GM21786 (cell line): ENCODE measurements around the gene TNPO2.

ENCODE experiments used
- ATAC-seq: cut with Tn5 transposase; IDR thresholded peaks from one replicate; pipeline ENCODE4 v1.9.1; 2021; ENCODE audit not compliant: unreplicated experiment

TNPO2 gene

DNA sequence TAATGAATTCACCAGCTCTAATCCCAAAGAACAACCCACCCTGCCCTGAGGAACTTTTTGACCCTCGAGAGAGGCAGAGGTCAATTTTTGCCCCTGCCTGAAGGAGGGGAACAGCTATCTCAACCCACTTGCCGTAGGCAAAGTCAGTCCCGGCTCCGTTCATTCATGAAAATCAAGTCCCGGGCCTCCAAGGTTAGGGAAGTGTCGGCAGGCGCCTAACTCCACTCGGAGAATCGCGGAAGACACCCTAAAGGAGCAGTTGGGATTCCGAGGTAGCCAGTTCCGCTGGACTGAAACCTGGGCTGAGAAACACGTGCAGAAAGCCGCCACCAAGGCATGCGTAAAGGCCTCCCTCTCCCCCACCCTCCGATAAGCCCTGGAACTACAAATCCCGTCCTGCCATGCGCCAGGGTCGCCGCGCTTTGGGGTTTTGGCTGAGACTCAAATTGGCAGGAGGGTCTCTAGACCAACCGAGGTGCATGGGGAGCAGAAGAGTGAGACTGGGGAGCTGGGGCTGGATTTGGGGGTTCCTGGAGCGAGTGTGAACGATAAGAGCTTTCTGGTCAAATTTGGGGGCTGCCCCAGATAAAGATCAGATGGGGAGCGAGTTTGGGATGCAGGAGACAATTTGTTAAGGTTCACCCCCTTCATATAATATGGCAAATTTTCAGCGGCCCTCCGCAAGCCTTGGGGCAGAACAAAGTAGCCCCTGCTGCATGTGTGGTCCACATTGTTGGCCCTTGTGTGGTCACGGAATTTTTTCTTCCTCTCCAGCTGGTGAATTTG lies at the start of gene TNPO2:
TSS of gene TNPO2 (minus strand) at position 292 of the 786 bp plus-strand sequence. CDS start 2,955 bp downstream, outside the sequence.
- ATAC-seq: no peak

DNA sequence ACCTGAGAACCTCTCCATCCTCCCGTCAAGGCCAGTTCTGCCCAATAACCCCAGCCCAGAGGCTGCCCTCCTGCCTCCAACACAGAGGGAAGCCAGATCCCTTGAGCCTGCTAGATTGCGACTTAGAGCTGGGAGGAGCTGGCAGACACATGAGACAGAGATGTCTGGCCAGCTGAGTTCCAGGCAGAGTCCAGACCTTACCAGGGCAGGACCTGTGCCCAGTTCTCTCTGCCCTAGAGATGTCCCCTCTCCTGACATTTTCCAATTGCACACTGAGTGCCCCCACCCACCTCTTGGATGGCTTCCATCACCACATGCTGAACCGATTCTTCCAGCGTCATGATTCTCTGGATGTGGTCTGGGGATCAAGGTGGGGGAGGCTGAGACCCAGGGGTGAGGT lies 48.6 kb upstream of the TNPO2 start:
- no peak for ATAC-seq

DNA sequence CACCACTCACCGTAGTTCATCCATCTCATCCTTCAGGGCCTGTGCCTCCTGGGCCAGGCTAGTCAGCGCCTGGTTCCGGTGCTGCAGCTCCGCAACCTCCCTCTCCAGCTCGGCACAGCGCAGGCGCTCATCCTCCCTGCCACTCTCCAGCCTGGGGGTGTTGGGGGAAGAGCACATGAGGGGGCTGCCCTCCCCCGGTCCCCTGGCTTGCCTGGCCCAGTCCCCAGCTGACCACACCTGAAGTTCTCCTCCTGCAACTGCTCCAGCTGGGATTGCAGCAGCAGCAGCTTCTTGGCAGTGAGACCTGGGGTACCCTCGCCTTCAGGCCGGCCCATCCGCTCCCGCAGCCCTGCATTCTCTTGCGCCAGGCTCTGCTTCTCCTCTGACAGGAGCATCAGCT lies 47.2 kb upstream of the TNPO2 start:
- ATAC-seq: no peak

DNA sequence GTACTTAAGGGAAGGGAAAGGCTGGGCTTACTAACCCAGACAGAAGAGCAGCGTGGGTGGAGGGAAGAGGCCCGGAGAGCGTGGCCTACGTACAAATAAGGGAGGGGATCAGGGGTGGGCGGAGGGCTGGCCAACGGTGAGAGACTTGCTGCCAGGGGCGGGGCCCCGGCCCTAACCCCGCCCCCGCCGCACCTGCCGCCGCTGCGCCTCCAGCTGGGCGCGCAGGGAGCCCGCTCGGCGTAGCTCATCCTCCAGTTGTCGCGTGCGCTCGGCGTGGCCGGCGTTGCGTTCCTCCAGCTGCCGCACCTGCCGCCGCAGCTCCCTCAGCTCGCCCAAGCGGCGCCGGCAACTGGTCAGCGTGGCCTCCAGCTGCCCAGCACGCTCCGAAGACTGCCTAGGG lies 46.0 kb upstream of the TNPO2 start:
- no peak for ATAC-seq

DNA sequence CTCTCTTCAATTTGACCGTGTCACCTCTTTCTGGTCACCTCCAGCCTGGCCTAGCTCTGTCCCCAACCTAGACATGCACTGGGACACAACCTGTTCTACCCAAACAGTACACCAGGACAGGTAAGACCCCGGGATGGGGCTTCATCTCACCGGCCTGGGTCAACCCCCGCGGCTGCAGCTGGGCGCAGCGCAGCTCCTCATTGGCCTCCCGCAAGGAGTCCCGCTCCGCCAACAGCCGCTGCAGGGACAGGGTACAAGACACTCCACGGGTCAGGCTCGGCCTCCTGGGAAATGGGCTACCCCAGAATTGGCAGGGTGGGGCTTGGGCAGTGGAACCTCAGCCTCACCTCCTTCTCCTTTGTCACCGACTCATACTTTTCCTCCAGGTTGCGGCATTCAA lies 43.9 kb upstream of the TNPO2 start:
- no peak for ATAC-seq

DNA sequence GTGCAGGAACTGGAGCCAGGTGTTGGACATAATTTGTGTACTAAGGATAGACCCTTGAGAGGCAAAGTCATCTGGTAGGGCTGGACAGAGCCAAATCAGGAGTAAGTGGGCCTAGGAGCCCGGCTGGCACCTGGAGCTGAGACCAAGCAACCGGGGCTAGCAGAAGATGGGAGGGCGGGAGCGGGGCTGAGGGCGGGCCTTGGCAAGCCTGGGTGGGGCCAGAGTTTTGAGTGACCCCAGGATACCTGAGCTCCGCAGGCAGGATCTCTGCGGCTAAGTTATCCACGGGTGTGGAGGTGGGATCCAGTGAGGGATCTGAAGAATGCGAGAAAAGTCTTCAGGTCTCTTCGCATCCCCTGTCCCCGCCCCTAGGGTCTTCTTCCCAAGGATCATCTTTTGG lies 43.4 kb upstream of the TNPO2 start:
- ATAC-seq: no peak

DNA sequence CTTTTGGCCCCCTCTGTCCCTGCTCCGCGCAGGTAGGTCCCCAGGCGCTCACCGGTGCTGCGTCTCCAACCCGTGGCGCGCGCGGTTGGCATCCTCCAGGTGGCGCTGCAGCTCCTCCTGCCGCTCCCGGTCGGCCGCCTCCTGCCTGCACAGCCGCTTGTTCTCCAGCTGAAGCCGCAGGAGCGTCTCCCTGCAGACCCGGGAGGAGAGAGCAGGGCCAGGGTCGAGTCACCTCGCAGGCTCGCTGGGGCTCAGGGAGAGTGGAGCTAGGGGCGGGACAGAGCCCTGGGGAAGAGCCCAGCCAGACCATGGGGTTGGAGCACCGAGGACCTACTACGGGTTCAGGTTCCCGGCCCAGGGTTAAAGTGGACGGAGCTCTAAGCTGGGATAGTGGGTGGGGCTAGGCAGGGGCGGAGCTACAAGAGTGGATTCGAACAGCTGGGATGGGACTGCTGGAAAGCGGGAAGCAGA lies 42.4 kb upstream of the TNPO2 start:
- no peak for ATAC-seq

DNA sequence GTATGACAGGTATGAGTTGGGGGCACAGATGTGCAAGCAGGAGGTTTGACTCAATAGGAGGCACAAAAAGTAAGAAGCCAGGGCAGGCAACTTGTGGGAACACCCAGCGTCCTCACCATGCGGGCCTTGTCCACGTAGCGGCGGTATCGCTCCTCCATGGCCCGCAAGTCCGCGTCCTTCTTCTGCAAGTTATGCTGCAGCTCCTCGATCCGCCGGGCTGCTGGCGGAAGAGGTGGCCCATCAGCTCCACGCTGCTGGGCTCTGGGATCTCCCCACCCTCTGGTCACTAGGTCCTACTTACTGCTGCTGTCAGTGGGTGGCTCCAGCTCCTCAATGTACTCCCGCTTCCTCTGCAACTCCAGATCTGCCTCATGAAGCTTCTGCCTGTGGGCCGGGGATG lies 41.0 kb upstream of the TNPO2 start:
- ATAC-seq: no peak

DNA sequence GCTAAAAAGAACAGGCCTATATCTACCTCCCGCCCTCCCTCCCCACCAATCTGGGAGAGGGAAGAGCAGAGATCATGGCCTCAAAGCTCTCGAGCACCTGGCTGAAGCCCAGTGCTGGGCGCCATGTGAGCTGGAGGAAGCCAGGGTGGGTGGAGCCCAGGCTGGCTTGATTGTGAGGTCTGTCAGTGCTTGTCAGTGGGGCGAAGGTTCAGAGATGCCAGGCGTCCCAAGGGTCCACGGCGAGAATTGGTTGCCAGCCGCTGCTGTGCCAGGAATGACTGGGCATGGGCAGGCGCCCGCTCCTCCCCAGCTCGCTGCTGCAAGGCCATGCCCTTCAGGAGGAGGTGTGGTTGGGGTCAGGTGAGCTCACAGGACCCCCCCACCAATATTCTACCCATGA lies 39.4 kb upstream of the TNPO2 start:
- ATAC-seq: no peak

DNA sequence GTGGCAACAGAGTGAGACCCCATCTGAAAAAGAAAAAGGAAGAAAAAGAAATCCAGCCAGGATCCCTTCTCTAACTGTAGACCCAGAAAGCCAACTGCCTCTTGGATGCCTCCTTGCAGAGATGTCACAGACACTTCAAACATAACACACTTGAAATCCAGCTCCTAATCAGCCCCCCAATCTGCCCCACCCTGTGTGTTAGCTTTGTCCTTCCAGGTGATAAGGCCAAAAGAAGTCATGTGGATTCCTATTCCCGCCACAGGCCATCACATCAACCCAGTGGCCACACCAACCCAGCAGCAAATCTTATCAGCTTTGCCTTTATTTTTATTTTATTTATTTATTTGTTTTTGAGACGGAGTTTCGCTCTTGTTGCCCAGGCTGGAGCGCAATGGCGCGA lies 36.0 kb upstream of the TNPO2 start:
- no peak for ATAC-seq

DNA sequence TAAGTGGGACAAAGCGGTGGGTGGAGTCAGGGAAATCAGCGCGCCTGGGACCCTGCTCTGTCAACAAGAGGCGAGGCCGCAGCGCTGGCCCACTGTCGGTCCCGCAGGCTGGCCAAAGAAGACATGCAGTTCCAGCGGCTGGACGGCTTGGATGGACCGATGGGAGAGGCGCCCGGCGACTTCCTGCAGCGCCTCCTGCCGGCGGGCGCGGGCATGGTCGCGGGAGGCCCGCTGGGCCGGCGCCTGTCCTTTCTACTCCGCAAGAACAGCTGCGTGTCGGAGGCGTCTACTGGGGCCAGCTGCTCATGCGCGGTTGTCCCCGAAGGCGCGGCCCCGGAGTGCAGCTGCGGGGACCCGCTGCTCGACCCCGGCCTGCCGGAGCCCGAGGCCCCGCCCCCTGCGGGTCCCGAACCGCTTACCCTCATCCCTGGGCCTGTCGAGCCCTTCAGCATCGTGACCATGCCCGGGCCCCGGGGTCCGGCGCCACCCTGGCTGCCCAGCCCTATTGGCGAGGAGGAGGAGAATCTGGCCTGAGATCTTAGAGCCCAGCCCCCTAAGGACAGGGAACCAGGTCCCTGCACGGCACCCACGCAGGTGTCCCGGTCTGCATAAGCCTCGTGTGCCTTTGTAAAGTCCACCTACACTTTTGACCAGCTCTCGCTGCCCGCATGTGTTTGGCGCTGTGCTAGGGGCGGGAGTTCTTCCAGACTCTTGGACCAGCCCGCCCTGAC lies 34.0 kb upstream of the TNPO2 start:
- ATAC-seq: no peak

DNA sequence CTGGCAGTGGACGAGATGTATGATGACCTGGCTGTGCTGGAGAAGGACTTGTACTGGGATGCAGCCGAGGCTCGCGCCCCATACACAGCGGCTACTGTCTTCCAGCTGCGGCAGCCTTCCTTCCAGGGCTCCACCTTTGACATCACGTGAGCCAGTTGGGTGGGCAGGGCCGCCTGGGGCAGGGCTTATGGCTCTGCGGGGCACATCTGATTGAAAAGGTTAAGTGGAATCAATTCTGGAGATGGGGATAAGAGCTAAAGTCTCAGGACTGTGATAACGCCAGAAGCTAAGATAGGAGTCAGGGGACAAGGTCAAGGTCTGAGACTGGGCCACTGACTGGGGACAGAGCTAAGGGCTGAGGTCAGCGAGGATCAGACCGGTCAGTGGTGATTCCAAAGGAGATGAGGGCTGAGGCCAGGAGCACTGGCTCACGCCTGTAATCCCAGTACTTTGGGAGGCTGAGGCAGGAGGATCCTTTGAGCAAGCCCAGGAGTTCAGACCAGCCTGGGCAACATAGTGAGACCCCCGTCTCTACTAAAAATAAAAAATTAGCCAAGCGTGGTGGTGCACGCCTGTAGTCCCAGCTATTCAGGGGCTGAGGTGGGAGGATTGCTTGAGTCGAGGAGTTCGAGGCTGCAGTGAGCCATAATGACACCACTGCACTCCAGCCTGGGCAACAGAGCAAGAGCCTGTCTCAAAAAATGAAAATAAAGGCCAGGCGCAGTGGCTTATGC lies 32.6 kb upstream of the TNPO2 start:
- ATAC-seq: no peak

DNA sequence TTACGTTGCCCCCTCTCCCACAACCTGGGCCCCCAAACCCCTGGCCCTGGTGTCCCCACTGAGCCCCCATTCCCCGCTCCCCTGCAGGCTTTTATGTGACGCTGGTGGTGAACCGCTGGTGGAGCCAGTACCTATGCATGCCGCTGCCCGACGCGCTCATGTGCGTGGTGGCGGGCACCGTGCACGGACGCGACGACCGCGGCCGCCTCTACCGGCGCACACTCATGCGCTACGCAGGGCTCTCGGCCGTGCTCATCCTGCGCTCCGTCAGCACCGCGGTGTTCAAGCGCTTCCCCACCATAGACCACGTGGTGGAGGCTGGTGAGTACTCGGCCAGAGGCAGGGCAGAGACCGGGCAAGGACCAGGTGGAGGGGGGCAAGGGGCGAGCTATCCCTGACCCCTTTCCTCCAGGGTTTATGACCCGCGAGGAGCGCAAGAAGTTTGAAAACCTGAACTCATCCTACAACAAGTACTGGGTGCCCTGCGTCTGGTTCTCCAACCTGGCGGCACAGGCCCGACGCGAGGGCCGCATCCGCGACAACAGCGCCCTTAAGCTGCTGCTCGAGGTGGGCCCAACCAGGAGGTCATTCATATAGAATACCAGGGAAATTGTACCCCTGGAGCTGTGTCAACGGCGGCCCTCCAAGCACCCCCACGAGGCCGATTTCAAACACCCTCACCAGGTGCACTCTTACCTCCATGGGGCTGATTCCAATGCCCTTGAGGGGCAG lies 30.9 kb upstream of the TNPO2 start:
- no peak for ATAC-seq

DNA sequence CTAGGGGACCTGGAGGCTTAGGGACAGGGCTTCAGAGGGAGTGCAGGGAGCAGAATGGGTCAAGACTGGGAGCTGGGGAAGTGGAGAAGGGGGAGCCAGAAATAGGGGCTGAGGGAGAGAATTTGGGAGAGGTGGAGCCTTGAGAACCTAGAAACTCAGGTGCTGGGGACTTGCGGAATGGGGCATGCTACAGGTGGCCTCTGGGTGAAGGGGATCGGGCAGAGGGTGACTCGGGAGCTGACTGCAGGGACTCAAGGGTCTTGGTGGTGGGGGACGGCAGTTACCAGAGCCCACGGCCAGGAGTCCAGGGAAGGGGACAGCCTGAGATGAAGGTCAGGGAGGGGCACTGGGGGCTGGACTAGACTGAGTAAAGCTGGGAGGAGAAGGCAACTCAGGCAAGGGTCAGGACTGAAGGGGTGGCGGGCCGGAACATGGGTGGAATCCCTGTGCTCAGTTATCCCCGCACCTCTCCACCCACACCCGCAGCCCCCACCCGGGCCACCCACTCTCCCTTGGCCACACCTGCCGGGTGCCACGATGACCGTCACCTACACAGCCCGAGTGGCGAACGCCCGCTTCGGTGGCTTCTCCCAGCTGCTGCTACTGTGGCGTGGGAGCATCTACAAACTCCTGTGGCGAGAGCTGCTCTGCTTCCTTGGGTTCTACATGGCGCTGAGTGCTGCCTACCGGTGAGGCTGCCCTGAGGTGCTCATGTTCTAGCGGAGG lies 28.5 kb upstream of the TNPO2 start:
- ATAC-seq: no peak

DNA sequence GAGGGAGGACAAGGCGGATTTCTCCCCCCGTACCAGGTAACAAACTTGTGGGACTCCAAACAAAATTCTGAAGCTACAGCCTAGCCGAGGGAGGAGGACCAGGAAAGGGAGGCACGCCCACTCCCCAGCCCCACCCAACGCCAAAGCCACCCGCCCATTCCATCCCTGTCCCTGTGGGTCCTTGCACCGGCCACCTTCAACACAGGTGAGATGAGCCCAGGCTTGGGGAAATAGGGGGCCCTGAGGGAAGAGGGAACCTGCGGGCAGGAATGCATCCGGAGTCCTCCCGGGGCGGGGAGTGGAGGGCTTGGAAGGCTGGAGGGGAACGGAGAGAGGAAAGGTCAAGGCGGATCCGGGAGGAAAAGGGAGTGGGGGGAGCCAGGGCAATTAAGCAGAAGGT lies 27.9 kb upstream of the TNPO2 start, which contains the start of gene BEST2:
TSS of gene BEST2 (plus strand) at position 157 of the 400 bp plus-strand sequence. CDS start 802 bp downstream, outside the sequence.
- ATAC-seq: no peak

DNA sequence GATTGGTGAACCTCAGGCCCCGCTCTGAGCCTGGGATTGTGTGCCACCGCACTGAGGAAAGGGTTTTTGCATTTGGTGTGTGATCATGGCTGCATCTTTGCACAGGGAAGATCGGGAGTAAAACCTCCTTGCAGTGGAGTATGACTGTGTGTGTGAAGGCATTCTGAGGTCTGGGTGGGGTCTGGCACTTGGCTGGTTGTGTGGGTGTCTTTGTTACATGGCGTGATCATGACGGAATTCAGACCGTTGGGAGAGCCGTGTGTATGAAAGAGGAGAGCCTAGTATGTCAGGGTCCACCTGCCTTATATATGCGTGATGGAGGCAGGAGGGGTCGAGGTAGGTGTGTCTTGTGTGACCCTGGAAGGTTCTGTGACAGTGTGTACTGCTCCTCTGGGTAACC lies 27.1 kb upstream of the TNPO2 start:
- ATAC-seq: no peak

DNA sequence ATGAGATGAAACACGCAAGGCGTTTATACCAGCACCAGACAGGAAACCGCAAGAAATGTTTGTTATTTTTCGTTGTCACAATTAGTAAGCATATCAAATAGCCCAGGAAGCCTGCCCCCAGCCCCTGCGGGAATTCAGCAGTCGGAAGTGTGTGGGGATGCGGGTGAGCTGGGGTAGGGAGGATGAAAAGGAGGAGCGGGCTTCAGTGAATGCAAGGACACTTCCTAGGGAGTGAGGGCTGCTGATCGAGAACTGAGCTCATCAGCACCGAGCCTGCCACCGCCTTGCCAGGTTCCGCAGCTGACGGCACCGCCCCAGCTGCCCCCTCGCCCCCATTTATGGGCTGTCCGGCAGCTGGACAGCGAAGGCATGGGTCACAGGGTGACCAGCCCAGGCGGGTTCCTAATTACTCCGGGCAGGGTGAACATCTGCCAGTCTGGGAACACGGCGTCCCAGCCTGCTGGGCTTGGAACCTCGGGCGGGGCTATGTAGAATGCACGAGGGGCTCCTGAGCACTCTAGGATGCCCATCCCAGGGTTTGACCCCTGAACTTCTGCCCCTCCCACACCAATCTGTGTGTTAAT lies 26.3 kb upstream of the TNPO2 start:
- ATAC-seq: no peak

DNA sequence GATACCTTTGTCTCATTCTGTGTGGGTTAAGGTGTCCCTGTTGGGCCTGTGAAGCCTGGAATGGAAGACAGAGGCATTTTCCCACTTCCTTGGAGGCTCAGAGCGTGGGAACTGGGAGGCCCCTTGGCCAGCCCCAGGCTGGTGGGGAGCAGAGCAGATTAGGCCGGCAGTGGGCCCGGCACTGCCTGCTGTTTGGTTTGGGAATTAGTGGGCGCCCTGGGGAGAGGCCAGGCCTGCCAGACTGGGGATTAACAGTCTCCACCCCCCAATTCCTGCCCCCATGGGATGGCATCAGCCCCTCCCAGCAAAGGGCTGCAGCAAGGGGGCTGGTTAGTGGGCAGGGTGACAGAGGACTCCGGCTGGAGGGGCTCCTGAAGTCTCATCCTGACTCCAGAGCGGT lies 24.8 kb upstream of the TNPO2 start:
- ATAC-seq: no peak

DNA sequence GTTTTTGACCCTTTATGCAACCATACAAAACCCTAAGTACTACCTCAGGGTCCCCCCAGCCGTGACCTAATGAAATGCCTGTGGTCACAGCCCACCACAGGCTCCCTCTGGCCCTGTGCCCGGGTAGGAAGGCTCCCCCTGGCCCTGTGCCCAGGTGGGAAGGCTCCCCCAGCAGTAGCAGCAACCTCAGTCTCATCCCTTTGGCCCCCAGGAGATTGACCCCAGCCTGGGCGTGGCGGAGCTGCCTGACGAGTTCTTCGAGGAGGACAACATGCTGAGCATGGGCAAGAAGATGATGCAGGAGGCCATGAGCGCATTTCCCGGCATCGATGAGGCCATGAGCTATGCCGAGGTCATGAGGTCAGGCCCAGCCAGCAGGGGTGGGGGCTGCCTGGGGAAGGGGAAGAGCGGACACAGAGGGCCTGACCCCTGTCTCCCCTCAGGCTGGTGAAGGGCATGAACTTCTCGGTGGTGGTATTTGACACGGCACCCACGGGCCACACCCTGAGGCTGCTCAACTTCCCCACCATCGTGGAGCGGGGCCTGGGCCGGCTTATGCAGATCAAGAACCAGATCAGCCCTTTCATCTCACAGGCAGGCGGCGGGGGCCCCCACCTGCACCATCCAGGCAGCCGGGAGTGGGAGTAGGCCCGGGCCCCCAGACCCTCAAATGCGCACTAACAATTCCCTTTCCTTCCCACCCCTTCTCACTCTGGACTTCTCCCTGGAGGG lies 21.6 kb upstream of the TNPO2 start:
- ATAC-seq: no peak
